ENCODE results near the gene CIAO3.
A peak's percentile ranks its signal among the peaks of the same experiment; 100 is the strongest.

CIAO3 gene

GRCh38 chr16:740764-741505 is at the start of gene CIAO3:
TSS of gene CIAO3 (minus strand) at chr16:740997. CDS start at chr16:740985, 12 bp downstream.
- DNase-seq (ENCODE audit: low read depth in 2 of 2) = peak; percentile 86 to 94

DNA sequence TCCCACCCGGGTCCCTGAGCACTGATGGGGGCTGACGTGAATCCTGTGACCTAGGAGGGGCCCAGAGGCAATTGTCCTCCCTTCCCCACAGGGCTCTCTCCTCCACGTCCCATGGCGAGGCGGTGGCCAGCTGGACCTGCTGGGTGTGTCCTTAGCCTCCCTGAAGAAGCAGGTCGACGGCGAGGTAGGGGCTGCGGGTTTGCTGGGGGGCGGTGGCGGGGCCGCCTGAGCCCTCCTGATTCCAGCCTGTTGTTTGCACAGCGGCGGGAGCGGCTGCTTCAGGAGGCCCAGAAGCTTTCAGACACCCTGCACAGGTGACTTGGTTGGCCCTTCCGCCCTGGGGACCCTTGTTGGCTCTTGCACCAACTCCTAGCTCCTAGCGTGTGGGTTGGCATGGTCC is 49.3 kb upstream of the CIAO3 start:
- no peak for DNase-seq (ENCODE audit: low read depth in 2 of 2)

DNA sequence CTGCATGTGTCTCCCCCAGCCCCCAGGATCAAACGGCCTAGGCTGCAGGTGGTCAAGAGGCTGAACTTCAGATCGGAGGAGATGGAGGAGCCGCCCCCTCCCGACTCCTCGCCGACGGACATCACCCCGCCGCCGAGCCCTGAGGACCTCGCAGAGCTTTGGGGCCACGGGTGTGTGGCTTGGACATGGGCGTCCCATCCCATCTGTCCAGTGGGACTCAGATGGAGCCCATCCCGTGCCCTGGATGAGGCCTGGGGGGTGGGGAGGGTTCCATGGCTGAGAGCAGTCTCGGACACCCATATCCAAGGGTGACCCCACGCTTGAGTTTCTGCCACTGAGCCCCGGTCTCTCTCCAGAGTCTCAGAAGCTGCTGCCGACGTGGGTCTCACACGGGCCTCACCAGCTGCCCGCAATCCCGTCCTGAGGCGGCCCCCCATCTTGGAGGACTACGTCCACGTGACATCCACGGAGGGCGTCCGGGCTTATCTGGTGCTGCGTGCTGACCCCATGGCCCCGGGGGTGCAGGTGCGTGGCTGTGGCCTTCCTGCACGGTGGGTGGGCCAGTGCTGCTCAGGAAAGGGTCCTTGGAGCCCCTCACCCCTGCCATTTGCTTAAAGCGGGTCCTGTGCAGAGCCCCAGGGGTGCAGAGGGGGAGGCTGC is 48.5 kb upstream of the CIAO3 start:
- DNase-seq (ENCODE audit: low read depth in 2 of 2) = no peak

DNA sequence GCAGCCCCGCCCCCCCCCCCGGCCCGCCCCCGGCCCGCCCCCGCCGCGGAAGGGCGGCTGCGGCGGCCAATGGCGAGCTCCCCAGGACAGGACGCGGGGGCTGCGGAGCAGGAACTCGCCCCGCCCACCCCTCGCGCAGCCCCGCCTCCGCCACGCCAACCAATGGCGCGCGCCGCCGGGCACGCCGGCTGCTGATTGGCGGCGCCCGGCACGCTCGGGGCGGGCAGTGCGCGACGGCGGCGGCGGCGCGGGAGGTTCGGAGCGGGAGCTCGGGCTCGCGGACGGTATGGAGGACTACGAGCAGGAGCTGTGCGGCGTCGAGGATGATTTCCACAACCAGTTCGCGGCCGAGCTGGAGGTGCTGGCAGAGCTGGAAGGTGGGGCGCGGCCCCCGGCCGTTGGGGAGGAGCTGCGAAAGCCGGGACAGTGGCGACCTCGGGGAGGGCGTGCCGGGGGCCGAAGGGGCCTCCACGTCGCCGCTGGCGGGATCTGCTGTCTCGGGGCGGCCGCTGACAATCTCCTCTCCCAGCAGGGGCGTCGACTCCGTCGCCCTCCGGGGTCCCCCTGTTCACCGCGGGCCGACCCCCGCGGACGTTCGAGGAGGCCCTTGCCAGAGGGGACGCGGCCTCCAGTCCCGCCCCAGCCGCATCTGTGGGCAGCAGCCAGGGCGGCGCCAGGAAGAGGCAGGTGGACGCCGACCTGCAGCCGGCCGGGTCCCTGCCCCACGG is 47.8 kb upstream of the CIAO3 start, which contains the start of gene CHTF18:
CHTF18 (plus strand) TSS at position 222 of the 728 bp plus-strand sequence; CDS start at position 287, 65 bp downstream.
- DNase-seq (ENCODE audit: low read depth in 2 of 2) = peak; percentile 90 to 92

DNA sequence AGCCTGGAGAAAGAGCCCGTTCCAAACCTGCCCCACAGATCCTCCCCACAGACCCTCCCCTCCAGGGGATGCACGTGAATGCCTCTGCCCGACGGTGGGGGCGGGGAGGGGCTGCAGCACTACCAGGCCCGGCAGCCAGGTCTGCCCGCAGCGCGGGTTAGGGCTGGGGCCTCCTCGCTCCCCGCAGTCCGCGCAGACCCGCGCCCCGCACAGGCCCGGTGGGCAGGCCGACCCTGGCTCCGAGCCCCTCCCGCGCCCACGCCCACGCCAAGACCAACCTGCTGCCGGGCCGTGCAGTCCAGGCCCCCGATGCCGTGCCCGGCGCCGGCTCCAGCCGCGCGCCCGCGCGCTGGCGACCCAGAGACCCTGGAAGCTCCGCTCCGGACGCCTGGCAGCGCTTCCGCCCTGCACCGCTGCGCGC is 47.2 kb upstream of the CIAO3 start, which contains the start of gene RPUSD1:
RPUSD1 (minus strand) TSS at position 404 of the 421 bp plus-strand sequence. CDS start 644 bp downstream, outside the sequence.
- no peak for DNase-seq (ENCODE audit: low read depth in 2 of 2)

DNA sequence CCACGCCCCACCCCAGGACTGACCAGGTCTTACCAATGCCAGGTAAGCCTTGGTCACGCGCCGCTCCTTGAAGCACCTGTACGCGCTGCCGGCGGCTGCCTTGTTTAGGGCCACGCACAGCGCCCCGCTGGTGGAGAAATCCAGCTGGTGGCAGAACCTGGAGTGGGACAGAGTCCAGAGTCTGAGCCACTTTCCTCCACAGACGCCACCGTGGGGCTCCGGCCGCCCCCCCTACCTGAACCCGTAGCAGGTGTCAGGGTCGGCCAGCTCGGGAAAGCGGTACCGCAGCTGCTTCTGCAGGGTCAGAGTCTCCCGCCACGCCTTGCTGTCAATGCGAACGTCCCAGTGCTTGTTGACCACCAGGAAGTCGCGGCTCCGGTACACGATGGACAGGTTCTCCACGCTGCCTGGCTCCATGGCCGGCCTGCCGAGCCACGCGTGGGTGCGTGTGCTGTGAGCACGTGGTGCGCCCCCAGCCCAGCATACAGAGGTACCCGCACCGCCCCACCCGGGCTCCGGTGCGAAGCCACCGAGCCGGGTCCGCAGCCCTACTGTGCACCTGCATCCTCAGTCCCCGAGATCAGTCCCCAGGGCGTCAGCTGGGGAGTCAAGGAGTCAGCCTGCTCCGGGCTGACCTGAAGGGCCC is 46.6 kb upstream of the CIAO3 start:
- DNase-seq (ENCODE audit: low read depth in 2 of 2) = no peak

GRCh38 chr16:785563-786535 is 45.1 kb upstream of the CIAO3 start:
- DNase-seq (ENCODE audit: low read depth in 2 of 2) = peak; percentile 68 to 82

- no peak for DNase-seq (ENCODE audit: low read depth in 2 of 2)
Observed at GRCh38 chr16:784431-784830, 43.6 kb upstream of the CIAO3 start.

- no peak for DNase-seq (ENCODE audit: low read depth in 2 of 2)
Observed at GRCh38 chr16:783404-784161, 42.8 kb upstream of the CIAO3 start.

DNA sequence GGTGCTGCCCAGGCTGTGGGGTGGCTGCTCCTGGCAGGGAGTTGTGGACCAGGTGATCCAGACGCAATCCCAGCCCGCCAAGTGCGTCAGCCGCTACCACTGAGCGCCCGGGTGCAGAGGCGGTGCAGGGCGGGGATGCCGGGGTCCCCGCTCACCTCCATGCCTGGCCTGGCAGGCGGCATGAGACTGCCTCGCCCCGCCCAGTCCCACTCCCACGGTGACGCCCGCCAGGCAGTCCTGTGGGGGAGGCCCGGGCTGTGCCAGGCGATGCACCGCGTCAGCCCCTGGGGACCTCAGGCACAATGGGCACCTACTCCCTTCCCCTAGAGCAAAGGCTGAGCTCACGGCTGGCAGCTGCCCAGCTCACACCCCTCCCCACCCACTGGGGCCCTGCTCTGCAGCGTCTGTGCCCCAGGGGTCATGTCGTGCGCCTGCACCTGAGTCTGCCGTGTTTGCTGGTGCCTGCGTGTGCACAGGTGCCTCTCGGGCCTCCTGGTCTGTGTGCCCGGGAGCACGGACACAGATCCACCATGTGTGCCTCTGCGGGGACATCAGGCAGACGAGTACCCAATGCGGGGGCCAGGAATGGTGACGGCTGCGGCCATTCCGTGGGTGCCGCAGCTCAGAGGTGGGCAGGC is 42.1 kb upstream of the CIAO3 start:
- no peak for DNase-seq (ENCODE audit: low read depth in 2 of 2)

DNA sequence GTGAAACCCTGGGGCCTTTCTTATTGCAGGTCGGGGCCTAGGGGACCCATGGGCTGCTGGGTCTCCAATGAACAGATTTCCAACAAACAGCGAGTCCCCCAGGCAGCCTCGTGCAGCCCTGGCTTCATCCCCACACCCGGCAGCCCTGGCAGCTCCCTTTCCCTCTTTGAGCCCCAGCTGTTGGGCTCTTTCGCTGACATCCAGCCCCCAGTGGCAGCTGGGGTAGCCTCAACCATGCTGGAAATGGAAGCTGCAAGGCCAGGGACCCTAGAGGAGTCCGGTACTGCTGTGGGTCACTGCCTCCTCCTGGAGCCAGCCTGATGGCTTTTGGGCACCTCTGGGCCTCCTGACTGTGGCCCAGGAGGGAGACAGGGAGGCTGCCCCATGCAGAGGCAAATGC is 41.5 kb upstream of the CIAO3 start:
- no peak for DNase-seq (ENCODE audit: low read depth in 2 of 2)

DNA sequence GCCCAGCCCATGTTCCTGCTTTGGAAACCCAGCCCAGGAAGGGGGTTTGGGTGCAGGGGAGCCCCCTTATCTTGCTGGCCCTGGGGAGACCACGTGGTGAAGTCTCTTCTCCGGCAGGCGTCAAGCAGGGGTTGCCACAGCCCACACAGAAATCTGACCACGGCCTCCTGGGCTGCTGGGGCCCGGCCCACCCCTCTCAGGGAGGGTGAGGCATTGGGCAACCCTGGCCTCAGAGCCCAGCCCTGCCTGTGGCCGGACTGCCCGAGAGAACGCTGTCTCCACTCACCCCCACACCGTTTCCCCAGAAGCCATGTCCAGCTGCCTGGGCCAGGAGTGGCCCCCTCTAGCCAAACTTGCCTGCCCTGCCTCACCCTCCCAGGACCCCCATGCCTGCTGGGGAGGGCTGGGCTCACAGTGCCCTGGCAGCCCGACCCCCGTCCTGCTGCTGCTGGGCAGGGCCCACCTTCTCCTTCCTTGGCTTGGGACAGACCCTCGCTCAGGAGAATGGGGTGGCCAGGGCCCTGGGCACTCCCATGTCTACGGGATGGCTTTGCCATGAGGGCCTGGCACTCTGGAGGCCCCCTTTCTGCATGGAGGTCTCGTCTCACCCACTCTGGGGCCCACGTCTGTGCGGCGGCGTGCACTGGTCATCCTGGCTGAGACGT is 40.7 kb upstream of the CIAO3 start:
- DNase-seq (ENCODE audit: low read depth in 2 of 2) = no peak

GRCh38 chr16:780296-780695 is 39.5 kb upstream of the CIAO3 start:
- no peak for DNase-seq (ENCODE audit: low read depth in 2 of 2)

GRCh38 chr16:779561-779960 is 38.8 kb upstream of the CIAO3 start:
- DNase-seq (ENCODE audit: low read depth in 2 of 2) = no peak

GRCh38 chr16:778909-779527 is 38.2 kb upstream of the CIAO3 start:
- no peak for DNase-seq (ENCODE audit: low read depth in 2 of 2)

- no peak for DNase-seq (ENCODE audit: low read depth in 2 of 2)
Observed at GRCh38 chr16:778447-778846, 37.6 kb upstream of the CIAO3 start.

DNA sequence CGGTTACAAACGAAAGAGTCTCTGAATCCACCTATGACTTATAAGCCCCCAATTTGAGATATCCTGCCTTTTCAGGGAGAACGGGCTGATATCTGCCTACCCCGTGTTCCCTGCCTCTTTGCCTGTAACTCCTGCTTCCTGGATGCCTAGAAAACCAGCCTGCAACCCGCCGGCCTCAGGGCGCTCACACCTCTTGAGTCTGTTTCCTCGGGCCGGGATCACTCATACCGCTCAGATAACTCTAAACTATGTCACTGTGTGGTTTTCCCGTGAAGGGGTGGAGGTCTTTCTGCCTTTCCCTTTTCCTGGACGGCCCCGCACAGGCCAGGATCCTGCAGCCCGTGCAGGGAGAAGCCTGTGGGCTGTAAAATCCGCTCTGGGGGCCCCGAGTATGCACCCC is 37.0 kb upstream of the CIAO3 start:
- no peak for DNase-seq (ENCODE audit: low read depth in 2 of 2)

- no peak for DNase-seq (ENCODE audit: low read depth in 2 of 2)
Observed at GRCh38 chr16:776824-777223, 36.0 kb upstream of the CIAO3 start.
